ENCODE measurements around the gene DNAJB1. TPM values are rescaled to one million over a fixed set of nuclear protein-coding genes. Genes with fewer than 3 reads are reported as not detected.
A peak's percentile ranks its signal among the peaks of the same experiment; 100 is the strongest.

The DNAJB1 gene
- total RNA-seq, 1 experiment from 2014 or later = 77.7 TPM

GRCh38 chr19:14562660-14563589 is 44.7 kb upstream of the DNAJB1 start:
- Mint-ChIP-seq H3K9me3 (no peaks in the 10 kb centered on the region), H3K36me3 (ENCODE audit: insufficient read depth in 1 of 3, low read depth in 3 of 3) (peaks cover 7 to 16% (median 8%) of the 10 kb centered on the region in 3 experiments; a peak in 6 of 7 replicates), H3K27ac (peak overlapping the region in 2 of 3 experiments; percentile 58 to 64; a peak in 3 of 7 replicates), H3K27me3 (ENCODE audit: low read depth) (no peaks in the 10 kb centered on the region), H3K4me1 (peaks cover 32 to 49% of the 10 kb centered on the region in 2 experiments), H3K4me3 (0 out of 5 replicates have a peak overlapping the region, but pooled peaks of 1 of the 2 experiments have one; percentile 46)
- no peak overlapping the region for H2BK120ac ChIP-seq (ENCODE audit: low read depth, low read length, poor library complexity, severe bottlenecking)
- H2AK5ac ChIP-seq (ENCODE audit: insufficient read length, low read length) = no peak overlapping the region
- TF ChIP-seq CTCF (conservative IDR thresholded peaks at IDR 0.05) = no peak
- H3K27ac ChIP-seq (ENCODE audit: insufficient read length, low read depth, low read length) = no peak overlapping the region
- no peak overlapping the region for H3K4me2 ChIP-seq (ENCODE audit: insufficient read depth, insufficient read length, low read length)
- H2BK15ac ChIP-seq (ENCODE audit: low read depth, low read length) = no peak overlapping the region
- H3K18ac ChIP-seq (ENCODE audit: insufficient read length, low read depth, low read length) = no peak overlapping the region
- H3K14ac ChIP-seq (ENCODE audit: insufficient read depth, low read length) = no peak overlapping the region; the same call in 1 of the 2 replicates
- H2AFZ ChIP-seq (ENCODE audit: low read length) = no peak overlapping the region
- no peaks in the 10 kb centered on the region for H3K27me3 ChIP-seq (ENCODE audit: insufficient read depth, low read length)
- no peak overlapping the region for H4K5ac ChIP-seq (ENCODE audit: insufficient read length, low read depth, low read length)
- H4K91ac ChIP-seq (ENCODE audit: insufficient read length, low read depth, low read length) = no peak overlapping the region
- no CpG with 5 or more reads among the region's 23 CpGs for WGBS (ENCODE audit: extremely low coverage, insufficient read length, low lambda C conversion rate)
- H2BK20ac ChIP-seq (ENCODE audit: low read depth, low read length, poor library complexity, severe bottlenecking) = no peak overlapping the region
- H4K20me1 ChIP-seq (ENCODE audit: control insufficient read depth, insufficient read depth, insufficient read length) = no peaks in the 10 kb centered on the region
- no peak overlapping the region for H3K23ac ChIP-seq (ENCODE audit: insufficient read length, low read depth, low read length)
- no peak overlapping the region for H4K8ac ChIP-seq (replicated peaks; ENCODE audit: insufficient read length, low read depth, low read length)
- no peak overlapping the region for H3K9ac ChIP-seq (ENCODE audit: extremely low read depth, insufficient read length, low read length)
- peaks cover 1% of the 10 kb centered on the region; the same call in 1 of the 2 replicates for H3K79me2 ChIP-seq (ENCODE audit: insufficient read depth, low read length)
- H3K23me2 ChIP-seq (ENCODE audit: insufficient read length, low read depth, low read length, poor library complexity, severe bottlenecking) = no peaks in the 10 kb centered on the region
- H3K9me3 ChIP-seq (ENCODE audit: control insufficient read depth, low read depth, low read length) = no peaks in the 10 kb centered on the region
- no peak overlapping the region for H3T11ph ChIP-seq (ENCODE audit: low read length)
- H3K56ac ChIP-seq (ENCODE audit: insufficient read length, low read depth, low read length) = no peak overlapping the region
- DNase-seq = peak; percentile 68
- H2BK12ac ChIP-seq (ENCODE audit: insufficient read length, low read depth, low read length) = no peak overlapping the region
- no peak overlapping the region for H3K4ac ChIP-seq (ENCODE audit: low read depth, low read length)
- H3K4me1 ChIP-seq (ENCODE audit: insufficient read depth, low read length) = no peaks in the 10 kb centered on the region; the same call in 1 of the 2 replicates
- no peak overlapping the region for H2BK5ac ChIP-seq (ENCODE audit: insufficient read length, low read length)
- peaks cover 9% of the 10 kb centered on the region for H3K79me1 ChIP-seq (ENCODE audit: insufficient read depth, low read depth, low read length, poor library complexity, severe bottlenecking)

All from H9 (cell line).